A673 (cell line): ENCODE results near the gene KRTAP5-7. TPM values are rescaled to one million over a fixed set of nuclear protein-coding genes. Genes with fewer than 3 reads are reported as not detected.

Experiments
- BruUV-seq: library from RNA; stranded (reverse); fragments of 400-500 nt; replicated peaks from 2 replicates; lab custom pipeline; 2021; lab: Mats Ljungman, UMichigan
- CTCF ChIA-PET: fragments of 300-600 bp; sonication (Branson Sonifier 250); formaldehyde crosslinking; loops from one replicate; lab custom pipeline; 2022; ENCODE audit warnings: antibody characterized with exemption; lab: Charles Lee
- POLR2A ChIA-PET: fragments of 300-600 bp; sonication (Branson Sonifier 250); formaldehyde crosslinking; loops from one replicate; lab custom pipeline; 2022; ENCODE audit warnings: antibody characterized with exemption; ENCODE audit not compliant: low non-redundant PET; lab: Charles Lee
- DNase-seq: peaks from one replicate; pipeline ENCODE4 v3.0.0-alpha.2; 2015; ENCODE audit warnings: low spot score
- H3K27ac ChIP-seq: fragments of 200-600 bp; sonication (generic); 2 replicates; pipeline ENCODE4 v1.5.1; 2016; ENCODE audit warnings: mixed run types, low read depth, mild to moderate bottlenecking, mixed read lengths, antibody characterized with exemption, low read length; ENCODE audit not compliant: poor library complexity, severe bottlenecking
- H3K27me3 ChIP-seq: fragments of 200-600 bp; sonication (generic); replicated peaks from 2 replicates; pipeline ENCODE4 v1.6.1; 2017; ENCODE audit warnings: mixed run types, low read depth, mild to moderate bottlenecking, mixed read lengths, antibody characterized with exemption, low read length; ENCODE audit not compliant: insufficient read depth, poor library complexity
- H3K36me3 ChIP-seq: fragments of 200-600 bp; sonication (generic); 2 replicates; pipeline ENCODE4 v1.6.1; 2016; ENCODE audit warnings: mixed run types, mild to moderate bottlenecking, mixed read lengths, antibody characterized with exemption, low read length; ENCODE audit not compliant: insufficient read depth, poor library complexity, severe bottlenecking
- H3K4me1 ChIP-seq: fragments of 200-600 bp; sonication (generic); 2 replicates; pipeline ENCODE4 v1.6.1; 2017; ENCODE audit warnings: mixed run types, mild to moderate bottlenecking, mixed read lengths, antibody characterized with exemption, low read length; ENCODE audit not compliant: insufficient read depth, poor library complexity, severe bottlenecking
- H3K4me3 ChIP-seq: fragments of 200-600 bp; sonication (generic); 2 replicates; pipeline ENCODE4 v1.5.1; 2016; ENCODE audit warnings: low read depth, mixed run types, mild to moderate bottlenecking, mixed read lengths, low read length; ENCODE audit not compliant: poor library complexity, severe bottlenecking
- H3K9me3 ChIP-seq: fragments of 200-600 bp; sonication (generic); 2 replicates; pipeline ENCODE4 v1.6.1; 2016; ENCODE audit warnings: mixed run types, low read depth, mild to moderate bottlenecking, mixed read lengths, antibody characterized with exemption, low read length; ENCODE audit not compliant: poor library complexity, severe bottlenecking
- EZH2 ChIP-seq: fragments of 200-600 bp; sonication (generic); IDR thresholded peaks from 2 replicates; pipeline ENCODE4 v1.6.1; 2017; ENCODE audit warnings: borderline replicate concordance, low read depth, mild to moderate bottlenecking, mixed read lengths, antibody characterized with exemption, low read length; ENCODE audit not compliant: poor library complexity, severe bottlenecking
- intact Hi-C: fragments of 100-400 bp; cut with micrococcal nuclease; formaldehyde crosslinking; loops from one replicate; pipeline ENCODE4 v1.10.0; 2022; ENCODE audit not compliant: unreplicated experiment
- total RNA-seq: library from RNA; stranded (reverse); gene quantifications from 2 replicates; pipeline ENCODE4 v1.2.3, GENCODE V29; 2021
- TF ChIP-seq, protein P1 (sequence below): fragments of 300-800, 200-600 bp; sonication (generic); conservative IDR thresholded peaks from 2 replicates; pipeline ENCODE4 v1.5.1; 2017; ENCODE audit warnings: low read depth, mild to moderate bottlenecking, antibody characterized with exemption, low read length, moderate library complexity, mixed read lengths

KRTAP5-7 gene
- total RNA-seq, 1 experiment from 2014 or later = not detected

GRCh38 chr11:71489311-71490043, 37.6 kb upstream of the KRTAP5-7 start:
- no peaks in the 10 kb centered on the region for H3K4me1 ChIP-seq
- DNase-seq = no peak
- no peaks in the 10 kb centered on the region for H3K9me3 ChIP-seq
- H3K36me3 ChIP-seq = peaks cover 4% of the 10 kb centered on the region
- TF ChIP-seq EZH2 = no peak
- TF ChIP-seq, protein P1, sequence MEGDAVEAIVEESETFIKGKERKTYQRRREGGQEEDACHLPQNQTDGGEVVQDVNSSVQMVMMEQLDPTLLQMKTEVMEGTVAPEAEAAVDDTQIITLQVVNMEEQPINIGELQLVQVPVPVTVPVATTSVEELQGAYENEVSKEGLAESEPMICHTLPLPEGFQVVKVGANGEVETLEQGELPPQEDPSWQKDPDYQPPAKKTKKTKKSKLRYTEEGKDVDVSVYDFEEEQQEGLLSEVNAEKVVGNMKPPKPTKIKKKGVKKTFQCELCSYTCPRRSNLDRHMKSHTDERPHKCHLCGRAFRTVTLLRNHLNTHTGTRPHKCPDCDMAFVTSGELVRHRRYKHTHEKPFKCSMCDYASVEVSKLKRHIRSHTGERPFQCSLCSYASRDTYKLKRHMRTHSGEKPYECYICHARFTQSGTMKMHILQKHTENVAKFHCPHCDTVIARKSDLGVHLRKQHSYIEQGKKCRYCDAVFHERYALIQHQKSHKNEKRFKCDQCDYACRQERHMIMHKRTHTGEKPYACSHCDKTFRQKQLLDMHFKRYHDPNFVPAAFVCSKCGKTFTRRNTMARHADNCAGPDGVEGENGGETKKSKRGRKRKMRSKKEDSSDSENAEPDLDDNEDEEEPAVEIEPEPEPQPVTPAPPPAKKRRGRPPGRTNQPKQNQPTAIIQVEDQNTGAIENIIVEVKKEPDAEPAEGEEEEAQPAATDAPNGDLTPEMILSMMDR = no peak
- CTCF ChIA-PET = no interaction called here
- no peak overlapping the region for H3K4me3 ChIP-seq
- BruUV-seq = no TSS peak
- intact Hi-C loops = no loop called here
- POLR2A ChIA-PET = no interaction called here
- H3K27me3 ChIP-seq = no peaks in the 10 kb centered on the region
- no peak overlapping the region for H3K27ac ChIP-seq

DNA sequence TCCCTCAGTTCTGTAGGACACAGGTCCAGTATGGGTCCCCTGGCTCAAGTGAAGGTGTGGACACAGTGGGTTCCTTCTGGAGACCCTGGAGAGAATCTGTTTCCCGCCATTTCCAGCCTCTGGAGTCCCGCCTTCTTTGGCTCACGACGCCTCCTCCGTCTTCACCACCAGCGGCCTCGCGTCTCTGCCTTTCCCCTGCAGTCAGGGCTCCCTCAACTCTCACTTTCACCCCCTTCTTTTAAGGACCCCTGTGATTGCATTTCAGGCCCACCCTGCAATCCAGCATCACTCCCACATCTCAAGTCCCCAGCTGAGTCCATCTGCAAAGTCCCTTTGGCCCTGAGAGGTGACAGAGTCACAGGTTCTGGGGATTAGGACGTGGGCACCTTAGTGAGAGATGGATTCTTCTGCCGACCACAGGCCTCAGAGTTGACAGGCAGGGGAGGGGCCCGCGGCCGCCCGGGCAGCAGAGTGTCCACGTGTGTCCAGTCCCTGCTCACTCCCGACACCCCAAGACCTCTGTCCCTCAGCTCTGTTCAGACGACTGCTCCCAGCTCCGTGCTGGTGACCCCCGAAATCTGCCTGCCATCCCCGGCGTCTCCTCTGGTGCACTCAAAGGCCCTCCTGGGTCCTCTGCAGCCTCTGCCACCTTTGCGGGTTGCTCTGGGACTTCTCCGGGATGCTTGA, 36.9 kb upstream of the KRTAP5-7 start:
- no TSS peak for BruUV-seq
- no peak overlapping the region for H3K4me3 ChIP-seq
- no peaks in the 10 kb centered on the region for H3K9me3 ChIP-seq
- intact Hi-C loops = no loop called here
- no peaks in the 10 kb centered on the region for H3K27me3 ChIP-seq
- no peak for TF ChIP-seq EZH2
- TF ChIP-seq, protein P1 = no peak
- DNase-seq = no peak
- H3K4me1 ChIP-seq = no peaks in the 10 kb centered on the region
- CTCF ChIA-PET = no interaction called here
- H3K27ac ChIP-seq = no peak overlapping the region
- POLR2A ChIA-PET = no interaction called here
- peaks cover 4% of the 10 kb centered on the region for H3K36me3 ChIP-seq

- intact Hi-C loops = no loop called here
- no TSS peak for BruUV-seq
- Histone ChIP-seq H3K27ac (no peak overlapping the region), H3K4me3 (no peak overlapping the region), H3K9me3 (no peaks in the 10 kb centered on the region), H3K36me3 (peaks cover 4% of the 10 kb centered on the region), H3K27me3 (no peaks in the 10 kb centered on the region), H3K4me1 (no peaks in the 10 kb centered on the region)
- no peak for TF ChIP-seq EZH2
- TF ChIP-seq, protein P1 = no peak
- ChIA-PET CTCF (no interaction called here), POLR2A (no interaction called here)
- DNase-seq = no peak
These were observed 36.2 kb upstream of the KRTAP5-7 start for GRCh38 chr11:71490731-71491390.
